GM23338 (cell line): ENCODE measurements around the gene GAB2. TPM values are rescaled to one million over a fixed set of nuclear protein-coding genes. Genes with fewer than 3 reads are reported as not detected.

Experiments used
- ATAC-seq: fragments of 200-7000 bp; cut with Tn5 transposase; 3 replicates; pipeline ENCODE4 v1.9.1; 2020
- DNase-seq: peaks from one replicate; pipeline ENCODE4 v3.0.0-alpha.2; 2015; ENCODE audit warnings: low spot score
- H2AFZ ChIP-seq: fragments of 200-600 bp; sonication (generic); 2 replicates; pipeline ENCODE4 v1.8.0; 2016; ENCODE audit warnings: antibody characterized with exemption, mild to moderate bottlenecking, moderate library complexity
- H3F3A ChIP-seq: fragments of 200-600 bp; sonication (generic); replicated peaks from 2 replicates; pipeline ENCODE4 v1.8.0; 2017; ENCODE audit warnings: antibody characterized with exemption, mixed run types, low read depth
- H3K27ac ChIP-seq: fragments of 200-600 bp; sonication (generic); 2 replicates; pipeline ENCODE4 v1.6.1; 2016; ENCODE audit warnings: low read depth
- H3K27me3 ChIP-seq: fragments of 200-600 bp; sonication (generic); 2 replicates; pipeline ENCODE4 v1.8.0; 2016; ENCODE audit warnings: mild to moderate bottlenecking, mixed run types, moderate library complexity; ENCODE audit not compliant: insufficient read depth
- H3K36me3 ChIP-seq: fragments of 200-600 bp; sonication (generic); 2 replicates; pipeline ENCODE4 v1.8.0; 2016; ENCODE audit warnings: mild to moderate bottlenecking; ENCODE audit not compliant: insufficient read depth
- H3K4me1 ChIP-seq: fragments of 200-600 bp; sonication (generic); 2 replicates; pipeline ENCODE4 v1.8.0; 2016; ENCODE audit warnings: mild to moderate bottlenecking, moderate library complexity; ENCODE audit not compliant: insufficient read depth
- H3K4me2 ChIP-seq: fragments of 200-600 bp; sonication (generic); 2 replicates; pipeline ENCODE4 v1.7.1; 2017; ENCODE audit warnings: mixed run types
- H3K4me3 ChIP-seq: fragments of 200-600 bp; sonication (generic); 2 replicates; pipeline ENCODE4 v1.6.1; 2016; ENCODE audit warnings: mixed run types
- H3K79me2 ChIP-seq: fragments of 200-600 bp; sonication (generic); replicated peaks from 2 replicates; pipeline ENCODE4 v1.8.0; 2017; ENCODE audit warnings: mild to moderate bottlenecking; ENCODE audit not compliant: insufficient read depth
- H3K9me2 ChIP-seq: fragments of 200-600 bp; sonication (generic); 2 replicates; pipeline ENCODE4 v1.8.0; 2017; ENCODE audit not compliant: insufficient read depth
- H4K20me1 ChIP-seq: fragments of 200-600 bp; sonication (generic); replicated peaks from 2 replicates; pipeline ENCODE4 v1.8.0; 2017; ENCODE audit warnings: mild to moderate bottlenecking; ENCODE audit not compliant: insufficient read depth
- H3K27ac Mint-ChIP-seq: 2 replicates; pipeline ENCODE4 v1.8.0; 2020; ENCODE audit warnings: inconsistent platforms, mild to moderate bottlenecking, moderate library complexity, mixed read lengths
- H3K27me3 Mint-ChIP-seq: 3 replicates; pipeline ENCODE4 v1.8.0; 2022; ENCODE audit warnings: low read depth, mild to moderate bottlenecking, moderate library complexity, mixed read lengths, inconsistent platforms; ENCODE audit not compliant: insufficient read depth, poor library complexity
- H3K36me3 Mint-ChIP-seq: 3 replicates; pipeline ENCODE4 v1.8.0; 2021; ENCODE audit warnings: low read depth, mild to moderate bottlenecking, inconsistent platforms, moderate library complexity, mixed read lengths
- H3K4me1 Mint-ChIP-seq: 3 replicates; pipeline ENCODE4 v1.8.0; 2020; ENCODE audit warnings: mild to moderate bottlenecking, inconsistent platforms, mixed read lengths
- H3K4me3 Mint-ChIP-seq: 3 replicates; pipeline ENCODE4 v1.8.0; 2021; ENCODE audit warnings: moderate library complexity, mild to moderate bottlenecking, inconsistent platforms, mixed read lengths
- H3K9me3 Mint-ChIP-seq: 3 replicates; pipeline ENCODE4 v1.8.0; 2020; ENCODE audit warnings: moderate library complexity, mild to moderate bottlenecking, inconsistent platforms, mixed read lengths
- CREB1 ChIP-seq: fragments of 250-450 bp; sonication (Bioruptor Pico); IDR thresholded peaks from 2 replicates; pipeline ENCODE4 v1.5.0; 2020; ENCODE audit warnings: low read depth, mild to moderate bottlenecking, moderate library complexity
- CTCF ChIP-seq, 2 experiments: fragments of 200-600 bp in 1 of 2; sonication (generic) in 1 of 2; conservative IDR thresholded peaks; 2 replicates each; pipeline versions ENCODE4 v1.5.1 to v1.6.1; 2016 to 2017; ENCODE audit warnings: antibody characterized with exemption in 2 of 2, low read depth in 2 of 2, mild to moderate bottlenecking in 2 of 2, moderate library complexity in 1 of 2
- ETS1 ChIP-seq: IDR thresholded peaks from 2 replicates; pipeline ENCODE4 v1.6.1; 2016; ENCODE audit warnings: antibody characterized with exemption
- EZH2 ChIP-seq: fragments of 200-600 bp; sonication (generic); IDR thresholded peaks from one replicate; pipeline ENCODE4 v1.8.0; 2017; ENCODE audit warnings: antibody characterized with exemption, mild to moderate bottlenecking, low read depth; ENCODE audit not compliant: unreplicated experiment
- EZH2phosphoT487 ChIP-seq: fragments of 200-600 bp; sonication (generic); IDR thresholded peaks from one replicate; pipeline ENCODE4 v1.8.1; 2018; ENCODE audit warnings: antibody characterized with exemption; ENCODE audit not compliant: unreplicated experiment
- JUNB ChIP-seq: IDR thresholded peaks from one replicate; pipeline ENCODE4 v1.6.1; 2016; ENCODE audit warnings: antibody characterized with exemption; ENCODE audit not compliant: unreplicated experiment
- NANOG ChIP-seq: IDR thresholded peaks from 2 replicates; pipeline ENCODE4 v1.6.1; 2016; ENCODE audit warnings: antibody characterized with exemption, borderline replicate concordance
- POLR2AphosphoS5 ChIP-seq: IDR thresholded peaks from 2 replicates; pipeline ENCODE4 v1.6.1; 2016; ENCODE audit warnings: antibody characterized with exemption, low read depth
- REST ChIP-seq: IDR thresholded peaks from one replicate; pipeline ENCODE4 v1.6.1; 2018; ENCODE audit warnings: antibody characterized with exemption; ENCODE audit not compliant: unreplicated experiment
- STAT1 ChIP-seq: IDR thresholded peaks from one replicate; pipeline ENCODE4 v1.6.1; 2016; ENCODE audit warnings: antibody characterized with exemption; ENCODE audit not compliant: unreplicated experiment
- ZNF114 ChIP-seq: fragments of 250-450 bp; sonication (Bioruptor Pico); IDR thresholded peaks from 2 replicates; pipeline ENCODE4 v1.5.0; 2020; ENCODE audit warnings: mild to moderate bottlenecking, moderate library complexity
- ZNF331 ChIP-seq: fragments of 250-450 bp; sonication (Bioruptor Pico); IDR thresholded peaks from 2 replicates; pipeline ENCODE4 v1.5.0; 2020; ENCODE audit warnings: low read depth, mild to moderate bottlenecking, moderate library complexity
- ZNF462 ChIP-seq: fragments of 250-450 bp; sonication (Bioruptor Pico); IDR thresholded peaks from 2 replicates; pipeline ENCODE4 v1.5.0; 2020; ENCODE audit warnings: mild to moderate bottlenecking, moderate library complexity
- polyA plus RNA-seq: library from polyadenylated mRNA; unstranded; fragments of >200 nt; fragmentation: Nextera tagmentation; extraction: Ambion mirVana; gene quantifications from 2 replicates; pipeline ENCODE4 v1.2.1, GENCODE V29; 2016
- total RNA-seq: library from RNA; depleted of rRNA; stranded (reverse); fragments of >200 nt; shearing (Covaris generic); gene quantifications from 2 replicates; pipeline ENCODE4 v1.2.3, GENCODE V29; 2014

The GAB2 gene
- total and polyA plus RNA-seq, 2 experiments from 2014 or later, result 2.0 to 10.8 TPM

- H3K27ac ChIP-seq, result no peak overlapping the region
- no peaks in the 10 kb centered on the region for H3K9me3 Mint-ChIP-seq
Measured at GRCh38 chr11:78189174-78189724, 228.4 kb downstream of the GAB2 start.

More at GRCh38 chr11:78189174-78189724, 228.4 kb downstream of the GAB2 start:
- H3K27ac Mint-ChIP-seq, result no peak overlapping the region
- TF ChIP-seq CREB1 (CRISPR knock-in tag) (no peak), POLR2AphosphoS5 (no peak), STAT1 (no peak), JUNB (no peak), ZNF331 (no peak), NANOG (no peak), ZNF462 (no peak), EZH2 (no peak), EZH2phosphoT487 (no peak), REST (no peak), ETS1 (no peak), ZNF114 (CRISPR knock-in tag) (no peak), CTCF (conservative IDR thresholded peaks at IDR 0.05; ENCODE audit: low read depth in 2 of 2) (no peak)
- Histone ChIP-seq H3K4me3 (peak overlapping the region; percentile 98), H4K20me1 (no peaks in the 10 kb centered on the region; the same call in 1 of the 2 replicates), H3K9me2 (no peaks in the 10 kb centered on the region), H3F3A (0 out of 2 replicates have a peak, but pooled peaks cover 8% of the 10 kb centered on the region), H3K79me2 (no peaks in the 10 kb centered on the region), H3K4me1 (peaks cover 15% of the 10 kb centered on the region; the same call in 1 of the 2 replicates), H3K36me3 (no peaks in the 10 kb centered on the region), H3K27me3 (no peaks in the 10 kb centered on the region), H2AFZ (peak overlapping the region; percentile 96), H3K4me2 (peak overlapping the region; percentile 88)
- DNase-seq (peak; percentile 48), ATAC-seq (peak; percentile 2; the same call in 1 of the 3 replicates)
- peak overlapping the region; percentile 92 for H3K4me3 Mint-ChIP-seq
- peaks cover 18% of the 10 kb centered on the region for H3K27me3 Mint-ChIP-seq
- H3K36me3 Mint-ChIP-seq, result no peaks in the 10 kb centered on the region
- peaks cover 21% of the 10 kb centered on the region for H3K4me1 Mint-ChIP-seq
